Activated T-helper 9 cell treated with anti-CD3 and anti-CD28 coated beads, Interleukin-2, amount 50 U/mL, for 16 hours (primary cell): ENCODE data around the gene VPS13D.
"Not testable (repeated sequence)": the region's sequence is repeated elsewhere in the genome, so short reads cannot be mapped to it uniquely, and the experiment has no call there.

Source experiments
- DNase-seq: peaks from one replicate; pipeline ENCODE4 v3.0.0-alpha.2; 2020; ENCODE audit warnings: low read depth

VPS13D gene

DNA sequence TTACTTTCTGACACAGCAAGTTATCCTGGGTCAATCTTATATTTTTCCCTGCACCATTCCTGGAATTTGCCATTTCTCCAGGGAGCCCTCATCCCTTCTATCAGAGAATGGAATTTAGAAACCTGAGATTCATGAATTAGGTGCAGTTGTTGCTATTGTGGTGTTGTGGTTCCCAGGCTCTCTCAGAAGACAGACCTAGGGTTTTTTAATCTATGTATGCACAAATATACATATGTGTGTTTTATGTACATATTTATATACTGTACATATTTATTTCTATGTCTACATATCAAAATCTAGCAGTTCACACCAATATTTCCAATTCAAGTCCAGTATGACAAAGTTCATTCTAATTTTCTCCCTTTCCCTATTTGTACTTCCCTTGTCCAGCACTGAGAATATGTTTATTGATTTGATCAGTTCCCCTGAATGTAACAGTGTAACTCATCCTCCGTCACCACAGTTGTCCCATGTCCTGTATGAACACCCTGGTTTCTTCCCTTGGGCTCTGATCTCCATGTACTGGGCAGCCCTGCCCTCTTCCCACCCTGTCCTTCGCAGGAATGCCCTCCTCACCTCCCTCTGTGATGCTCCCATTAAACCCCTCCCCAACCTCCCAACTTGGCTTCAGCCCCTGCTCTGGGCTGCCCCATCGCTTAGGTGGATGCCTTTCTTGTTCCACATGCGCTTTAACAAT is 145.5 kb downstream of the VPS13D start:
- no peak for DNase-seq

DNA sequence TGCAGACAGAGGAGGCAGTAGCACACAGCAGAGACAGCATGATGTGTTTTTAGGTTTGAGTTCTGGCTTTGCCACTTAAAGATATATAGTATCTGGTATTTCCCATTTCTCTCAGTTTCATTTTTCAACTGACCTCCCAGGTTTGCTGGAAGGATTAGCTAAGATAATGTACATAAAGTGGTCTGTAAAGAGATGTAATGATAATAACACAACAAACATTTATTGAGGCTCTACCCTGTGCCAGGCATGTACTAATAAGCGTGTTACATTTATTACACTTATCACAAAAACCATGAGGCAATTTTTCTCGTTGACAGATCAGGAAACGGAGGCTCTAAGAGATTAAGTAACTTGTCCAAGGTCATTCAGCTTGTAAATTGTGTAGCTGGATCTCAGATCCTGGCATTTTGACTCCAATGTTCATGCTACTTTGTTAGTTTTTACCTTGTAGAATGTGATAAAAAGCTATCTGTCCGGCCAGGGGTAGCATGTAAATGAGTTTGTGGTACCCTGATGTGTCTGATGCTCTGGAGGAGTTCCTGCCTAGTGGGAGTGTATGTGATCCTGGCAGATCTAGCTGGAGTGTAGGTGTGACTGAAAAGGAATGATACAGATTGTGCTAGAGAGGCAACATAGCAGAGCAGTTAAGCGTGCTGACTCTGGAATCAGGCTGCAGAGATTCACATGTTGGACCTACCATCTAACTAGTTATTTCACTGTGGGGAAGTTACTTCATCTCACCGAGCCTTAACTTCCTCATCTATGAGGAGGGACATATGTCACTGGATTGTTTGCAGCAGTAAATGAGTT is 146.6 kb downstream of the VPS13D start:
- no peak for DNase-seq

- DNase-seq, result no peak
These were observed 150.8 kb downstream of the VPS13D start for GRCh38 chr1:12380326-12381249.

- DNase-seq, result no peak
These were observed 153.2 kb downstream of the VPS13D start for GRCh38 chr1:12383001-12383400.

DNA sequence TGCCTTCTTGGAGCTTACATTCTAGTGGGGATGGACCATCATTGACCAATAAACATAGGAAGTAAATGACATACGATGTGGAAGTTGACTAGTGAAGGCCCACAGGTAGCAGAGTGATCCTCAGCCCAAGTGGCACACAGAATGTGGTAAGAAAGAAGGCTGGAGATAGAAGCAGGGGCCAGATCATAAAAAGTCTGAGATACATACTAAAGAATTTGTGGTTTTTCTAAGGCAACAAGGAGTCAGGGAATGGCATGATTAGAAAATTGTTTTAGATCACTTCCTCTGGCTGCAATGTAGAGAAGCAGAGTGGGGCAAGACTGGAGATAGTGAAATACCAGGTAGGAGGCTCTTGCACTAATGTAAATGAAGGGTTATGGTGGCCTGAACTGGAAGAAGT is 154.0 kb downstream of the VPS13D start:
- no peak for DNase-seq

DNA sequence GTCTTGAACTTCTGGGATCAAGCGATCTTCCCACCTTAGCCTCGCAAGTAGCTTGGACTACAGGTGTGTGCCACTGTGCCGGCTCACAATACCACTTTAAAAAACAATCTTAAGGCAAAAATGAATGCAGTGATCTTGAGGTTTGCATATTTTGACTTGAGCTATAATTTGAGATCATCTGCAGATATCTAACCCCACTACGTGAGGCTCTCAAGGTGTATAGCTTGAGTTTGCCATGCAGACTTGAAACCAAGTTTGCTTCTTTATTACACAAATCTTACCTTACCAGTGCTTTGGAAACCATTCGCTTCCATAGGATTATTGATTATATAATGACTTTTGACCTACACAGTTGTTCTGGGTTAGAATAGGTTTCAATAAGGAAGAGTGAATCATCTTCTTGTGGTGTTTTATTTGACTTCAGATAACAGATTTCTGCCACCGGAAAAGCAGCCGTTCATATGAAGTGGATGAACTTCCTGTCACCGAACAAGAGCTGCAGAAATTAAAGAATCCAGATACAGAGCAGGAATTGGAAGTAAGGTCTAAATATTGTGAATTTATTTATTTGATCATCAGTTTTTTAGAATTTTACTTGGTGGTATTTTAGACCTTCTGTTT is 155.1 kb downstream of the VPS13D start:
- no peak for DNase-seq

- peak; percentile 3 for DNase-seq
These were observed 156.3 kb downstream of the VPS13D start for GRCh38 chr1:12386130-12386529.

- DNase-seq, result no peak
These were observed 157.8 kb downstream of the VPS13D start for GRCh38 chr1:12387641-12388040.

DNA sequence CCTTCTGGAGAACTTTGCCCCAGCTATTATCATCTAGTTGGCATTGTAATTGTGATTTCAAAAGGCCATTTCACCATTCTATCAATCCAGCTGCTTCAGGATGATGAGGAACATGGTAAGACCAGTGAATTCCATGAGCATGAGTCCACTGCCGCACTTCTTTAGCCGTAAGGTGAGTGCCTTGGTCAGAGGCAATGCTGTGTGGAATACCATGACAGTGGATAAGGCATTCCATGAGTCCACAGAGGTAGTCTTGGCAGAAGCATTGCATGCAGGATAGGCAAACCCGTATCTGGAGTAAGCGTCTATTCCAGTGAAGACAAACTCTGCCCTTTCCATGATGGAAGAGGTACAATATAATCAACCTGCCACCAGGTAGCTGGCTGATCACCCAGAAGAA is 160.5 kb downstream of the VPS13D start:
- not testable (repeated sequence) for DNase-seq

GRCh38 chr1:12397462-12398450 is 167.9 kb downstream of the VPS13D start:
- DNase-seq, result no peak

- no peak for DNase-seq
These were observed 168.6 kb downstream of the VPS13D start for GRCh38 chr1:12398479-12398878.

DNA sequence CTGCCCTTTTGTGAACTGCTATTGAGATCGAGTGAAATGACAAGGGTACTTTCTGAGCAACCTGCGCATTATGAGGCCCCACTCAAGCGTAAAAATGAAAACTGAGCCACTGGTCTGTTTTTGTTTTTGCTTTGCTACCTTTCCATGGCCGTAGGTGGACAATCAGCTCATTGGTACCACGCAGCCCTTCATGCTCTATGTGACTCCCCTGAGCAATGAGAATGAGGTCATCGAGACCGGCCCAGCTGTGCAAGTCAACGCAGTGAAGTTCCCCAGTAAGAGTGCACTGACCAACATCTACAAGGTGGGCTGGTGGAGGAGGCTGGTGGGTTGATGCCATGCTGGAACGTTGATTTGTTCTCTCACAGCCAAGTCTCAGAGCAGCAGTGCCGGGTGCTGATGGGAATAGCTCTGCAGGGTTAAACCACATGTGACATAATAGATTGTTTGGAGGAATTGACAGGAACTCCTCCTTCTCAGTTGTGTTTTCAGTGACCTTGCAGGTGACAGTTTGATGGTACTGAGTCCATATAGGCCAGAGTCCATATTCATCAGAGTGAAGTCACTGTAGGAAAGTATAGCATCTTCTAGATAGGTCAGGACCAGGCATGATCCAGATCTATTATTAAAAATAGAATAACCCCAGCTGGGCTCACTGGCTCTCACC is 170.3 kb downstream of the VPS13D start:
- DNase-seq, result no peak

DNA sequence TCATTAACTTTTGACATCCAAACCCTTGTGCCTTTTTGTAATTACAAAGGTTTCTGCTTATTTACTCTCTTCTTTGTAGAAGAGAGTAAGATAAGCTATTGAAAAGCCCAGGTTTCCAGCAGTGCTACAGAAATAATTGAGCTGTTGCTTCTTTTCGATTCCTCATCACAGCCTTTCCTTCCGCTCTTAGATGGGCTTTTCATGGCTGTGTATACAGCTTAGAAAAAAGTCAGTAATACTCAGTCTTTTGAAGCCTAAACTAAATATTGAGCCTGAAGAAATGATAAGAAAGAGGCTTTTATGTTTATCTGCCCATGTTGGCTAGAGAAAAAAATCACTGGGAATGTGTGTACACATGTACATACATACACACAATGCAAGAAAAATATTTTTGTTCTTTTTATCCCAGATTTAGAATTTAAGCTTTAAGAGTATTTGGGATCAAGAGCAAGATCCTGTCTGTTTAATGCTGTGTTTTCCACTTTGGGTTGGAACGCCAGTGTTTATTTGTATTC is 172.4 kb downstream of the VPS13D start:
- no peak for DNase-seq

- DNase-seq, result no peak
These were observed 173.0 kb downstream of the VPS13D start for GRCh38 chr1:12402842-12403241.

DNA sequence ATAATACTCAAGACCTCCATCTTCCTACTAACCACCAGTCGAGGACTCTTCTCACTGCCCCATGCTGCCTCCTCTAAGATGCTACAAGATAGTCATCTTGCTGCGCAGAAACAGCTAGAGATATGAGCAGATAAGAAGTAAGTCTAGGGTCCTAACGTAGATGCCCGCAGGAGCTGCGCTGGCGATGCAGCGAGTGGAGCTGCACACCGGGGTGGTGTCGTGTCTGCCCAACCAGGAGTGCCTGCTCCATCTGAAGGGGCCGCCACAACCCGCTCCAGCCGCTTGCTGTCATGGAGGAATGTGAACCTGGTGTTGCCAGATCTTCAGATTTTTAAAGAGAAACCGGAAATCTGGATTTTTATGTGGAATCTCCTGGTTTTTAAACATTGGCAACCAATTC is 175.1 kb downstream of the VPS13D start:
- no peak for DNase-seq

- DNase-seq, result no peak
These were observed 175.7 kb downstream of the VPS13D start for GRCh38 chr1:12405325-12406210.

GRCh38 chr1:12406211-12407021 is 176.6 kb downstream of the VPS13D start:
- DNase-seq, result no peak
